NCI-H82 (cell line): Measurements from ENCODE around the gene CER1.

Experiments used
- DNase-seq: peaks from one replicate; lab custom pipeline; 2025; lab: John Stamatoyannopoulos, UW

Gene CER1, protein sequence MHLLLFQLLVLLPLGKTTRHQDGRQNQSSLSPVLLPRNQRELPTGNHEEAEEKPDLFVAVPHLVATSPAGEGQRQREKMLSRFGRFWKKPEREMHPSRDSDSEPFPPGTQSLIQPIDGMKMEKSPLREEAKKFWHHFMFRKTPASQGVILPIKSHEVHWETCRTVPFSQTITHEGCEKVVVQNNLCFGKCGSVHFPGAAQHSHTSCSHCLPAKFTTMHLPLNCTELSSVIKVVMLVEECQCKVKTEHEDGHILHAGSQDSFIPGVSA

DNA sequence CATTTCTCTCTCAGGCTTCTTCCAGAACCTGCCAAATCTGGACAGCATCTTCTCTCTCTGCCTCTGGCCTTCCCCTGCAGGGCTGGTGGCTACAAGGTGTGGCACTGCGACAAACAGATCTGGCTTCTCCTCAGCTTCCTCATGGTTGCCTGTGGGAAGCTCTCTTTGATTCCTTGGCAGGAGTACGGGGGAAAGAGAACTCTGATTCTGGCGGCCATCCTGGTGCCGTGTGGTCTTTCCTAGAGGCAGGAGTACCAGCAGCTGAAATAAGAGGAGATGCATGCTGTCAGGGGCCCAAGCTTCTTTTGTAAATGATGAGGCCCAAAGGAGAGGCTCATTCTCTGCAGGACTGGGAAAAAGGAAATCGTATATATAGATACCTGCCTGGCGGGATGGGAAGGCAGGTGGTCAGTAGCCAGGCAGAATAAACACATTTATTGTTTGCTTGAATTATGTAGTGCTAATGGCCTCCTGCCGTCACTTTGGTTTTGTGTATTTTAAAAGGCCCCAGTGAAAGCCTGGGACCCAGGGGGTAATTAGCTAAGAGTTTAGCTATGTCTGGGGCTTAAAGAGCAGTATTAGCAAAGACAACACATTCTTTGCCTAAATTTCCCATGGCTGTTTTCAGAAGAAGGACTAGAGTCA is at the start of gene CER1:
TSS of gene CER1 (minus strand) at position 343 of the 645 bp plus-strand sequence. CDS start at position 282, 61 bp downstream.
- DNase-seq, result no peak

- DNase-seq, result peak; percentile 91
These were observed 48.1 kb upstream of the CER1 start for GRCh38 chr9:14770592-14770991.

GRCh38 chr9:14769230-14769571 is 46.7 kb upstream of the CER1 start:
- DNase-seq, result peak; percentile 83

- DNase-seq, result peak; percentile 79
These were observed 46.1 kb upstream of the CER1 start for GRCh38 chr9:14768405-14769229.

DNA sequence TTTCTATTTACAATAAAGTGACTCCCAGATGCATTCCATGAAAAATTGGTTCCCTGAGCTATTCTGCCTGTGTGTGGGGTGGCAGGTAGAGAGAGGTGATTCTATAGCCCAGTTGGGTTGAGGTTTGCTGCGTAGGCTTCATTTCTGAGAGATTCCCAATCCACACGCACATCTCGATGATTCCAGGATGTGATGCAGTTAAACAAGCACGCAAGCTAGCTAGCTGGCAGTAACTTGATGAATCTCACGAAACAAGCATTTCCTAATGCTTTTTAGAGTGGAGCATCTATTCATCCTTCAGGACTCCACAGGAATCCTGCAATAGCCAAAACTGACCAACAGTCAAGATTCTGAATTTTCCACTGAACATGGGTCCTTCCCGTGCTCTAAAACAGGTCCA is 43.8 kb upstream of the CER1 start:
- DNase-seq, result no peak

- DNase-seq, result no peak
These were observed 39.1 kb upstream of the CER1 start for GRCh38 chr9:14761584-14761983.

DNA sequence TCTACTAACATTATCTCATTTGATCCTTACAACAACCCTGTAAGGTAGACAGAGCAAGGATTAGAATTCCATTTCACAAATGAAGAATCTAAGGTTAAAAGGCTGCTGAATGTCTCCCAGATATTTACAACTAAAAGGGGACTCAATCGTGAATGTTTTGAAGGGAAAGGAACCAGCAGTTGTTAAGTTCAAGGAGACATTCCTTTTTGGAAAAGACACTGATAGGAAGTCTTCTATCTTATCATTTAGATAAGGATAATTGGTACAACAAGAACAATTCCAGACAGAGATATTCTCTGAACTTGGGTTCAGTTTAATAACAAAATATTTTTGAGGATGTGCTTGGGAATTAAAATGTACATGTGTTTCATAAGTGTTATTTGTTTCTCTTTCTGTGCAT is 37.5 kb upstream of the CER1 start:
- DNase-seq, result no peak

DNA sequence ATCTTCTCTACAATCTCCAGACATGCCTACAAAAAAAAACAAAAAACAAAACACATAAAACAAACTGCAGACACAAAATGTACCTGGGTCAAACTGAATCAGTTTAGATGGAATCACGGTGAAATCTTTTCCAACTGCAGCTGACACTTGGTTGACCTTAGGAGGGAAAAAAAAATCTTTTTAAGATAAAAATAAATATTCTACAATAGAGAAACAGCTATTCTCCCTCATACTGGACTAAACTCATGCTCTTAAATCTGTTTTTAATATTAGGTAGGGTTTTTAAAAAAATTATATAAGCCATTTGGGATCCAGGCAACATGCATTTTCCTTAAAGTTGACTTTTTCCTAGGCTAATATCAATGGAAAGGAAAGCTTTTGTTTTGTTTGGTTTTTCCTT is 33.8 kb upstream of the CER1 start:
- DNase-seq, result no peak

- DNase-seq, result no peak
These were observed 30.3 kb upstream of the CER1 start for GRCh38 chr9:14752871-14753270.

DNA sequence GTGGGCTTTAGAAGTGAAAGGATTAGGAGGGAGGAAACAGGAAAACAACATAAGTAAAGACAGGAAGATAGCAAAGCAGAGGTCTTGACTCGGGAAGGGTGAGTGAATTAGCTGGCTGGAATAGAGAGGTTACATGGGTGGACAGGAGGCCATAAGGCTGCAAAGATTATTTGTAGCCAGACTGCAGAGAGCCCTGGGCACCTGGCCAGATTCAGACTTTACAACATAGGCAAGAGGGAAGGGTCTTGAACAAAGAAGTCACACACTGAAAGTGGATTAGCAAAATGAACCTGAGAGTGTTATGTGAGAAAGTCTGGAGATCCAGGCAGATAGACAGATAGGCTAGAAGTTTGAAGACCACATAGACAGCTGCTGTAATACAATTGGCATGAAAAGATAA is 29.7 kb upstream of the CER1 start:
- DNase-seq, result peak; percentile 82

DNA sequence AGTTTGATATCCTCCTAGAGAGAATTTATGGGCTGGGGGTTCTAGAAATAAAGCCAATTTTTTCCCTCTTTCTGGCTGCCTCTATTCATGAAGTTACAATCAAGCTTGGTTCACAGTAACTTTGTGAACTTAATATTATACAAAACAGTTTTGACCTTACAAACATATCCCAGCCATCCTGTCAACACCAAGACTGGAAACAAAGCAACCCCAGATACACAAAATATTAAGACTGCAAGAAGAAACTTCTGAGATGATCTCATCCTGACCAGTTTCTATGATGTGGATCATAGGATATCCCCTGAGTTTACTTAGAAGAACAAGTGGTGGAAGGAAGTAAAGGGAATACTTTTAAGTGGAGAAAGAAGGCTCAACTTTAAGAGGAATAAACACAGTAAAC is 28.3 kb upstream of the CER1 start:
- DNase-seq, result no peak

DNA sequence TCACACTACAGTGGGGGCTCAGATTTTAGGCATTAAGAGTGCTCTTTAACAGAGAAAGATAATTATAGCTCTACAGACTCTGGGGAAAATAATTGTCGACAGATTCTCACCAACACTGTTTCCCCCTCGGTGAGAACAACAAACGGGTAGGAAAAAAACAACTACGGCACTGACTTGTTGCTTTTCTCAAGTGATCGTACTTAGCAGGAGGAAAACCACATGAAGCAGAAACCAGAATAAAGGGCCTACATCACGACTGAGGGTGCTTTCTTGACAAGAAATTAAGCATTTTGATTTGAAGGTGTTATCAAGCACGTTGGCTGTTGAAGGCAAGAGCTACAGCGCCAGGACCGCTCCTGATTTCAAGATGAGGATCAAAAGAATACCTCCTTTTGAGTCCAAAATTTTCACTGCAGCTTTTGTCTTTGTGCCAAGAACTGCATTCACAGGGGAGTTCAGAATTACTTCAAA is 27.2 kb upstream of the CER1 start:
- DNase-seq, result no peak

DNA sequence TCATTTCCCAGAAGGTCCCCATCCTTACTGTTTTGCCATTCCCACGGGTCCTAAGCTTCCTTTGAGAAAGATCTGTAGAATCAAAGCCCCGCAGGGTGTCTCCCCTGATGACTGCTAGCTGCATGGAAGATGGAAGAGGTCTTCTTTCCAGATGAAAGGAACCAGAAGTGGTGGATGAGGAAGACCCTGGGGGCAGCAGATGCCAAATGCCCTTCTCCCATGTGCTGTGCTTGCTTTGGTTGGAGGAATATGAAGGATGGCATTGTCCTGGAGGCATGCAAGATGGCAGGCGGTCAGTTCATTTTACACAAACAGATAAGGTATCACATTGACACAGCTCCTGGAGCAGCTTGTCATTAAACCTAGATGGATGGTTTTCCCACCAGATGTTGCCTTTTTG is 25.8 kb upstream of the CER1 start:
- DNase-seq, result no peak

DNA sequence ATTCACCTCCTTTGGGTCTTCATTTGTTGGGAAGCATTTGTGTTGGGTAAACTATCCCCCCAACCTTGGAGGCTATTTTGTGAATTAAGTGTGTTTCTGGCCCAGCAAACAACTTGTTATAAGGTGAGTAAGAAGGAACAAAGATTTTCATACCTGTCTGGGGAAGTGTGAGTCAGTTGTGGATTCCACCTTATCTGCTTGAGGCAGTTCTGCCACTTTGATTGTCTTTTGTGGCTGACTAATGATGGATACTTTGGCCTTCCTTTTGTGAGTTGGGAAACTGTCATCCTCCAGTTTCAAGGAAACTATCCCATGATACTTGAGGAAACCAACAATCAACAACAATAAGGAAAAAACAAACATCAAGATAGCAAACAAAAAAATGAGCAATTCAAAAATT is 24.6 kb upstream of the CER1 start:
- DNase-seq, result no peak

DNA sequence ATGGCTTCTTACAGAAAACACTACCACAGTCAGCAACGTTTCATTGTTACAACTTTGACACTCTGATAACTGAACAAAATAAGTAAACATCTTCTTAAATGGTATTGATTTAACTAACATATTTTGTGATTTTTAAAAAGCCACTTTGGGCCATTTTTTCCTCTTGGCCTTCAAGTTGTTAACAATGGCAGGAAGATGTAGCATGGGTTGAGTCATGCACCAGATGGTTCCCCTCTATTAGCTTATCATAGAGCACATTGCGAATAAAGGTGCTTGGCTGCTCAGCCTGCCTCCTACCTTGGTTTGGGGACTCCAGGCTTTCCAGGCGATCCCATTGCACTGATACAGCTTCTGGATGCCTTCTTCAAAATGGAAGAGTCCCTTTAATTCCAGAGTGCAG is 24.1 kb upstream of the CER1 start:
- peak; percentile 6 for DNase-seq

- DNase-seq, result no peak
These were observed 22.2 kb upstream of the CER1 start for GRCh38 chr9:14744768-14745167.

GRCh38 chr9:14741369-14741768 is 18.8 kb upstream of the CER1 start:
- peak; percentile 5 for DNase-seq

GRCh38 chr9:14733133-14733532 is 10.6 kb upstream of the CER1 start:
- DNase-seq, result no peak

- no peak for DNase-seq
These were observed 8.9 kb upstream of the CER1 start for GRCh38 chr9:14731294-14731981.

DNA sequence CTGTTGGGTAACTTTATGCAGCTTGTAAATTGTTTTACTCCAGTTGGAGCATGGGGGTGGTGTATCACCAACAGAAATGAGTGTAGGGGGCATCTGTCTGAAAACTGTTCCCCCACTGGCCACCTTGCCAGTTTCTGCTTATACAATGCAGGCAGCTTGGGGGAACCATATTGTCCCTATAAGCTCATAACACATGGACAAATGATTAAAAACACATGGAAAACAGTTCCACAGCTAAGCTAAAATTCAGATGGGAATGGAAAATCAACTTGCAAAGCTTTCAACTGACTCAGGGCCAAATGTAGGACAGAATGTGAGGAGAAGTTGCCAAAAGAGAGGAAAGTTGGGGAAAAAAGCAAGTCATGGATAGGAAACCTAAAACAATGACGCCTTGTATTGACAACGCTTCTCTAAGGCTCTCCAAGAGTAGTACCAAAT is 7.9 kb upstream of the CER1 start:
- no peak for DNase-seq

DNA sequence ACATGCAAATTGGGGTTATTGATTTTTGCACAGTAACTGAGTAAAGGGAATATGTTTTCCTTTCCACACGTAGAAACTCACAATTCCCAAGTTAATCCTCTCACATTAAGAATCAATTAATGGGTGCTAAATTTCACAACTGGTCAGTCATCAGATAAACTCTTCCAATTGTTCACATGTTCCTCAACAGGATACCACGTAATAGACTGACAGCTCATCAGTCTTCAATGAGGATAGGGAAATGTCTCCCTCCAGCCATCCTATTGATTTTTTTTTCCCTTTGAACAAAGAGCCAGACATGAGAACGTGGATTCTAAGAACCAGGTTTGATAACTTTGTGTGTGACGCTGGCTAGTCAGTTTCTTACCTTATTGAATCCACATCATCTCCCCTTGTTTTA is 768 bp upstream of the CER1 start:
- no peak for DNase-seq

GRCh38 chr9:14719231-14719923 is 3.2 kb downstream of the CER1 start:
- DNase-seq, result no peak
